Upper lobe of right lung (tissue), 1 donor: ENCODE data around the gene STAT5B. TPM values are rescaled to one million over a fixed set of nuclear protein-coding genes. Genes with fewer than 3 reads are reported as not detected.

ENCODE experiments used
- ATAC-seq: fragments of 200-7000 bp; cut with Tn5 transposase; one replicate; pipeline ENCODE4 v1.9.1; 2020; ENCODE audit warnings: mild to moderate bottlenecking, moderate library complexity
- DNase-seq: peaks from one replicate; pipeline ENCODE4 v3.0.0-alpha.2; 2020
- H3K27ac ChIP-seq: fragments of 200-600 bp; one replicate; pipeline ENCODE4 v1.8.0; 2022
- H3K27me3 ChIP-seq: fragments of 200-600 bp; one replicate; pipeline ENCODE4 v1.8.0; 2022; ENCODE audit warnings: mild to moderate bottlenecking
- H3K36me3 ChIP-seq: fragments of 200-600 bp; one replicate; pipeline ENCODE4 v1.8.0; 2022
- H3K4me1 ChIP-seq: fragments of 200-600 bp; one replicate; pipeline ENCODE4 v1.8.0; 2022
- H3K4me3 ChIP-seq: fragments of 200-600 bp; one replicate; pipeline ENCODE4 v1.8.0; 2022; ENCODE audit warnings: mild to moderate bottlenecking
- H3K9me3 ChIP-seq: fragments of 200-600 bp; one replicate; pipeline ENCODE4 v1.8.0; 2022
- intact Hi-C: fragments of 100-400 bp; cut with DNase I; formaldehyde crosslinking; loops from one replicate; pipeline ENCODE4 v1.11.0; 2022
- total RNA-seq: library from RNA; stranded (reverse); fragmentation: NEBNext Ultra II Directional; extraction: Animal tissue kit (Norgen Biotek cat#: 25700); gene quantifications from one replicate; pipeline ENCODE4 v1.2.1, GENCODE V29; 2021
- TF ChIP-seq, protein P1 (sequence below): fragments of 200-600 bp; IDR thresholded peaks from one replicate; pipeline ENCODE4 v1.8.0; 2022; ENCODE audit warnings: antibody characterized with exemption
- donor health status: DM: no; HTN: yes; CAD: no; lungs with severe emphysema.

Gene STAT5B
- total RNA-seq, 1 donor from 2014 or later: 71.0 TPM

GRCh38 chr17:42317266-42317845 is 41.2 kb upstream of the STAT5B start:
- DNase-seq: no peak
- Histone ChIP-seq H3K27me3 (no peaks in the 10 kb centered on the region), H3K4me1 (peaks cover 20% of the 10 kb centered on the region), H3K9me3 (no peaks in the 10 kb centered on the region), H3K4me3 (no peak overlapping the region), H3K36me3 (peaks cover 92% of the 10 kb centered on the region), H3K27ac (no peak overlapping the region)
- TF ChIP-seq, protein P1, sequence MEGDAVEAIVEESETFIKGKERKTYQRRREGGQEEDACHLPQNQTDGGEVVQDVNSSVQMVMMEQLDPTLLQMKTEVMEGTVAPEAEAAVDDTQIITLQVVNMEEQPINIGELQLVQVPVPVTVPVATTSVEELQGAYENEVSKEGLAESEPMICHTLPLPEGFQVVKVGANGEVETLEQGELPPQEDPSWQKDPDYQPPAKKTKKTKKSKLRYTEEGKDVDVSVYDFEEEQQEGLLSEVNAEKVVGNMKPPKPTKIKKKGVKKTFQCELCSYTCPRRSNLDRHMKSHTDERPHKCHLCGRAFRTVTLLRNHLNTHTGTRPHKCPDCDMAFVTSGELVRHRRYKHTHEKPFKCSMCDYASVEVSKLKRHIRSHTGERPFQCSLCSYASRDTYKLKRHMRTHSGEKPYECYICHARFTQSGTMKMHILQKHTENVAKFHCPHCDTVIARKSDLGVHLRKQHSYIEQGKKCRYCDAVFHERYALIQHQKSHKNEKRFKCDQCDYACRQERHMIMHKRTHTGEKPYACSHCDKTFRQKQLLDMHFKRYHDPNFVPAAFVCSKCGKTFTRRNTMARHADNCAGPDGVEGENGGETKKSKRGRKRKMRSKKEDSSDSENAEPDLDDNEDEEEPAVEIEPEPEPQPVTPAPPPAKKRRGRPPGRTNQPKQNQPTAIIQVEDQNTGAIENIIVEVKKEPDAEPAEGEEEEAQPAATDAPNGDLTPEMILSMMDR: no peak
- intact Hi-C loops: no loop called here
- no peak for ATAC-seq

- Histone ChIP-seq H3K4me3 (no peak overlapping the region), H3K4me1 (peaks cover 26% of the 10 kb centered on the region), H3K9me3 (no peaks in the 10 kb centered on the region), H3K36me3 (peaks cover 86% of the 10 kb centered on the region), H3K27ac (no peak overlapping the region), H3K27me3 (no peaks in the 10 kb centered on the region)
- TF ChIP-seq, protein P1: no peak
- ATAC-seq (no peak), DNase-seq (no peak)
- intact Hi-C loops: no loop called here
These were observed 40.6 kb upstream of the STAT5B start for GRCh38 chr17:42316755-42317154.

DNA sequence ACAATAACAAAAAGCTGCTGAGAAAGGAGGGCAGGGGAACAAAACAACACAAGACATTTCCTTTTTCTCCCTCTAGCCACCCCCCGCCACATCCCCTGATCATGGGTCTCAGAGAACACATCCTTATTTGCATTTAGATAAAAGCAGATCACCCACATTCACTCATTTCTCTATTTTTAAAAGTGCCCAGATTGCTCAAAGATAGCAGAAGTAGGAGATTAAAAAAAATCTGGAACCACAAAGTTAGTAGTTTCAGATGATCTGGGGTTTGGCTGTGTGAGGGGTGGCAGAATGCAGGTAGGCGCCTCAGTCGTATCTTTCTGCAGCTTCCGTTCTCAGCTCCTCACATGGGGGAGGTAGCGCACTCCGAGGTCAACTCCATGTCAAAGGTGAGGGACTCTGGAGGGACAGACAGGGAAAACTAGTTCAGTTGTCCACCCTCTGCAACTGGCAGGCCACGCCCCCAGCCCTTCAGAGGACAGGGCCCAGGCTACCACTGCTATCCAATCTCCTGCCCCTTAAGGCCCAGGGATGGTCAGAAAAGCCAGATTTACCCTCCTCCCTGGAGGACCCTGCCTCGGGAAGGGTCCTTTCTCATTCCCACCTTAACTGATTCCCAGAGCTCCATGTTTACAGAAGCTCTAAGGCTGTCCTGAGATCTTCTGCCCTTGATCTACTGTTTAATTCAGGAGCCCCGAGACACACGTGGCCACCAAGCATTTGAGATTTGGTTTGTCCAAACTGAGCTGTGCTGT is 39.4 kb upstream of the STAT5B start:
- TF ChIP-seq, protein P1: no peak
- peaks cover 78% of the 10 kb centered on the region for H3K36me3 ChIP-seq
- peak overlapping the region; percentile 11 for H3K27ac ChIP-seq
- H3K4me3 ChIP-seq: no peak overlapping the region
- no peak for DNase-seq
- no peak for ATAC-seq
- peaks cover 36% of the 10 kb centered on the region for H3K4me1 ChIP-seq
- H3K9me3 ChIP-seq: no peaks in the 10 kb centered on the region
- intact Hi-C loops: no loop called here
- no peaks in the 10 kb centered on the region for H3K27me3 ChIP-seq

DNA sequence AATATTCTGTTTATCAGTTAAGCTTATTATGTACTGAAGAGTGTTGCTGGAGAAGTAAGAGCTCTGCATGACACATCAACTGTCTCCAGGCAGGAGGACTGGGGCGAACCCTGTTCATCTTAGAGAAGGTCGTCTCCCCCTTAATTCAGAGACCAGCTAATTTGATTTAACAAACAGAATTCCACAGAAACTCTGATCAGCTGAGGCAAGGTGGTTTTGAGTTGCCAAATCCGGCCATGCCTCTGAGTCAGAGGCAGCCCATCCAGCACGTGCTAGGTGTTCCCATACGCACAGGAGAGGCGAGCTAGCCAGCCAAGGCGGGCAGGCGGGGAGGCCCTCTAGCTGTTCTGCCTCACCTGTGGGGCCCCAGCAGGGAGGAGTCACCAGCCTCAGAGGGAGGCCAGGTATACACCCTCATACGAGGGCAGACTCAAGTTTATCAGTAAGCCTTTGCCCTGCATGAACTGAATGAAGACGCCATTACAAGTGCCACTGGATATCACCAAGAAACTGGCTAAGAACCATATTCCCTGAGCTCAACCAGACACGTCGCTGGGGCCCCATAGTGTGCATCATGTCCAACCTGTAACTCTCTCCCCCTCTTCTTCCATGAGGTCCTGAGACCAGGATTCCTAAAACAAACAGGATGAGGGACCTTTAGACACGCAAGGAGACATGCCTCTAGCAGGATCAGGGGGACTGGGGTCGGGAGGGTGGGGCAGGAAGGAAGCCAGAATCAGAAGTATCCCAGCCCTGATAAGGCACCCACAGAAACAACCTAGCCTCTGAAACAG is 37.8 kb upstream of the STAT5B start:
- intact Hi-C loops: no loop called here
- Histone ChIP-seq H3K36me3 (peaks cover 77% of the 10 kb centered on the region), H3K4me3 (no peak overlapping the region), H3K4me1 (peaks cover 32% of the 10 kb centered on the region), H3K27ac (peak overlapping the region; percentile 11), H3K9me3 (no peaks in the 10 kb centered on the region), H3K27me3 (no peaks in the 10 kb centered on the region)
- no peak for ATAC-seq
- TF ChIP-seq, protein P1: no peak
- no peak for DNase-seq

DNA sequence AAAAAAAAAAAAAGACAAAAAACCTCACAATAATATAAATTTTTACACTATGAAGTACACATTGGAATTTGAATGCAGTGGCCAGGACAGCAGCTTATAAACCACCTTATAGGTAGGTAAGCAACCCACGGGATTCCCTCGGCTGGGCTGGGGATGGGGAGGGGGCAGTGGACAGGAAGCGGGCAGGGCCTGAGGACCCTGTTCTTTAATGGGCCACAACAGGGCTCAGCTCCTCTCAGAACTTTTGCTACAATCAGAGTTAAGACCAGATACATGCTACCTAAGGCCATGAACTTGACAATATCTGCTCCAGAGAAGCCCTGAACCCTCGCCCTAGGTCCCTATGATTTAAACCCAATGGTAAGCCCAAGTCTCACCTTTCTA is 37.2 kb upstream of the STAT5B start:
- intact Hi-C loops: no loop called here
- TF ChIP-seq, protein P1: no peak
- H3K27ac ChIP-seq: no peak overlapping the region
- H3K4me1 ChIP-seq: peaks cover 32% of the 10 kb centered on the region
- DNase-seq (no peak), ATAC-seq (no peak)
- no peak overlapping the region for H3K4me3 ChIP-seq
- no peaks in the 10 kb centered on the region for H3K27me3 ChIP-seq
- H3K9me3 ChIP-seq: no peaks in the 10 kb centered on the region
- peaks cover 76% of the 10 kb centered on the region for H3K36me3 ChIP-seq
